HepG2 (cell line): ENCODE results near the gene MSI2. TPM values are rescaled to one million over a fixed set of nuclear protein-coding genes. Genes with fewer than 3 reads are reported as not detected.

Experiments
- AGO1 ChIP-seq: fragments of 200-400 bp; formaldehyde crosslinking; IDR thresholded peaks from 2 replicates; pipeline ENCODE4 v1.6.1; 2017; ENCODE audit warnings: mild to moderate bottlenecking, low read depth, low read length, moderate library complexity; ENCODE audit not compliant: poor library complexity, severe bottlenecking
- HNRNPLL ChIP-seq: fragments of 200-400 bp; formaldehyde crosslinking; IDR thresholded peaks from 2 replicates; pipeline ENCODE4 v1.6.1; 2017; ENCODE audit warnings: mild to moderate bottlenecking, low read depth, low read length; ENCODE audit not compliant: poor library complexity, severe bottlenecking
- MAFG ChIP-seq: sonication (generic); formaldehyde crosslinking; IDR thresholded peaks from 2 replicates; pipeline ENCODE4 v1.5.1; 2020; ENCODE audit warnings: mild to moderate bottlenecking, missing genetic modification reagents
- NFYC ChIP-seq: IDR thresholded peaks from 2 replicates; pipeline ENCODE4 v1.6.1; 2016; ENCODE audit warnings: missing genetic modification reagents, missing compliant biosample characterization
- POLR2AphosphoS2 ChIP-seq: IDR thresholded peaks from 2 replicates; pipeline ENCODE4 v1.6.1; 2011; ENCODE audit warnings: low read depth, low read length, improper control_type of control experiment
- XBP1 ChIP-seq: sonication (generic); formaldehyde crosslinking; IDR thresholded peaks from 2 replicates; pipeline ENCODE4 v1.5.0; 2020; ENCODE audit warnings: missing genetic modification reagents
- YEATS4 ChIP-seq: sonication (generic); formaldehyde crosslinking; IDR thresholded peaks from 2 replicates; pipeline ENCODE4 v1.4.0; 2020; ENCODE audit warnings: missing genetic modification reagents, borderline replicate concordance
- ZKSCAN5 ChIP-seq: sonication (generic); formaldehyde crosslinking; IDR thresholded peaks from 2 replicates; pipeline ENCODE4 v1.5.1; 2020; ENCODE audit warnings: mild to moderate bottlenecking, missing genetic modification reagents
- ZNF746 ChIP-seq: sonication (generic); formaldehyde crosslinking; IDR thresholded peaks from 2 replicates; pipeline ENCODE4 v1.8.0; 2022; ENCODE audit warnings: mild to moderate bottlenecking, missing genetic modification reagents
- polyA plus RNA-seq, 8 experiments: library from polyadenylated mRNA; depleted of rRNA in 3 of 8; stranded (reverse) in 7 of 8; unstranded in 1 of 8; fragments of >200 nt; fragmentation: Illumina TruSeq in 4 of 8; extraction: Trizol in 4 of 8; gene quantifications; 2 replicates each; pipeline versions ENCODE4 v1.2.1 to v1.2.3, GENCODE V29; 2011 to 2016; ENCODE audit warnings: low read depth in 4 of 8, missing spikeins in 1 of 8, mixed read lengths in 1 of 8; ENCODE audit not compliant: insufficient read depth in 1 of 8
- total RNA-seq, 5 experiments: library from RNA; depleted of rRNA; stranded (reverse); fragments of >200 nt; fragmentation: Illumina TruSeq; extraction: Trizol; gene quantifications; 2 replicates each; pipeline ENCODE4 v1.2.3, GENCODE V29; 2016; ENCODE audit warnings: low read depth in 1 of 5
- TF ChIP-seq, protein P1 (sequence below): sonication (generic); formaldehyde crosslinking; IDR thresholded peaks from 2 replicates; pipeline ENCODE4 v1.4.0; 2020; ENCODE audit warnings: missing genetic modification reagents, borderline replicate concordance
- TF ChIP-seq, protein P2 (sequence below), 2 experiments: fragments of 450-650 bp in 1 of 2; sonication (generic) in 1 of 2; formaldehyde crosslinking; IDR thresholded peaks; 2 replicates each; pipeline versions ENCODE4 v1.5.0 to v1.8.0; 2020 to 2022; ENCODE audit warnings: mild to moderate bottlenecking in 1 of 2, missing genetic modification reagents in 1 of 2
- TF ChIP-seq, protein P3 (sequence below): sonication (generic); formaldehyde crosslinking; IDR thresholded peaks from one replicate; pipeline ENCODE4 v1.5.1; 2020; ENCODE audit warnings: mild to moderate bottlenecking, missing genetic modification reagents; ENCODE audit errors: not compliant biosample characterization
- TF ChIP-seq, protein P4 (sequence below): IDR thresholded peaks from 2 replicates; pipeline ENCODE4 v1.6.1; 2016; ENCODE audit warnings: low read depth

The MSI2 gene
- total and polyA plus RNA-seq, 2 of the 13 experiments (the other 11 are each of a cell fraction or from before 2014, with no cell fraction given), result 77.5 to 78.4 TPM

DNA sequence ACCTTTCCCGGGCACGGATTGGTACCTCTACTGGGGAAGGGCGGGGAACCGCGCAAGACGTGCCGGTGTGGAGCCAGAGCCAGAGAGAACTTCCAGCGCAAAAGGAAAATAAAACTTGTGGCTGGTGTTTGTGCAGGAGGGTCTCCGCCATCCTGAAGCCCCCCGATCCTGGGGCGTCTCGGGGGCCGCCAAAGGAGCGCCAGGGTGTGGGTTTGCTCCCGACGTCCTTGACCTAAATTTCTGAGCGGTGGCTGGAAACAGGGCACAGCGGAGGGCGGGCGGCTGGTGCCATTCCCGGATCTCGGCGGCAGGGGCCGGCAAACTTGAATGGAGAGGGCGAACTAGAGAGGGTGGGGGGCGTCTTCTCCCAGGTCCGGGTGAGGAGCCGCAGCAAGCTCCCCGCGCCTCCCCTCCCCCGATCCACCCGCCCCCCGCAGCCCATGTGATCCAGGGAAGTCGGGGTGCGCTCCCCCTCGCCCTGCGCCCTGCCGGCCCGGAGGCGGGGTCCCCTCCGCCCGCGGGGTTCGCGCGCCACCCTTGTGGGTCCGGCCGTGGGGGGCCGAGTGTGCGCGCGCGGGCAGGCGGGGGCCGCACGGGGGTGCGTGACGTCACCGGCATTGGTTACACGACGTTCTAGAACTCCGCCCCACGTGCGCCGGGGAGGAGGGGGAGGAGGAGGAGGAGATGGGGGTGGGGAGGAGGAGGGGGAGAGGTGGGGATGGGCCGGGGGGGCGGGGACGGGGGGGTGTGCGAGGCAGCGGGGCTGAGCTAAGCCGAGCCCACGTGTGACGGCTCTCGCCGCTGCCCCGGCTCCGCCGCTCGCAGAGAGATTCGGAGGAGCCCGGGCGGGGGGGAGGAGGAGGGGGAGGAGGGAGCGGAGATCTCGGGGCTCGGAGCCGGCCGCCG lies at the start of gene MSI2 (continued):
- TF ChIP-seq, protein P1, sequence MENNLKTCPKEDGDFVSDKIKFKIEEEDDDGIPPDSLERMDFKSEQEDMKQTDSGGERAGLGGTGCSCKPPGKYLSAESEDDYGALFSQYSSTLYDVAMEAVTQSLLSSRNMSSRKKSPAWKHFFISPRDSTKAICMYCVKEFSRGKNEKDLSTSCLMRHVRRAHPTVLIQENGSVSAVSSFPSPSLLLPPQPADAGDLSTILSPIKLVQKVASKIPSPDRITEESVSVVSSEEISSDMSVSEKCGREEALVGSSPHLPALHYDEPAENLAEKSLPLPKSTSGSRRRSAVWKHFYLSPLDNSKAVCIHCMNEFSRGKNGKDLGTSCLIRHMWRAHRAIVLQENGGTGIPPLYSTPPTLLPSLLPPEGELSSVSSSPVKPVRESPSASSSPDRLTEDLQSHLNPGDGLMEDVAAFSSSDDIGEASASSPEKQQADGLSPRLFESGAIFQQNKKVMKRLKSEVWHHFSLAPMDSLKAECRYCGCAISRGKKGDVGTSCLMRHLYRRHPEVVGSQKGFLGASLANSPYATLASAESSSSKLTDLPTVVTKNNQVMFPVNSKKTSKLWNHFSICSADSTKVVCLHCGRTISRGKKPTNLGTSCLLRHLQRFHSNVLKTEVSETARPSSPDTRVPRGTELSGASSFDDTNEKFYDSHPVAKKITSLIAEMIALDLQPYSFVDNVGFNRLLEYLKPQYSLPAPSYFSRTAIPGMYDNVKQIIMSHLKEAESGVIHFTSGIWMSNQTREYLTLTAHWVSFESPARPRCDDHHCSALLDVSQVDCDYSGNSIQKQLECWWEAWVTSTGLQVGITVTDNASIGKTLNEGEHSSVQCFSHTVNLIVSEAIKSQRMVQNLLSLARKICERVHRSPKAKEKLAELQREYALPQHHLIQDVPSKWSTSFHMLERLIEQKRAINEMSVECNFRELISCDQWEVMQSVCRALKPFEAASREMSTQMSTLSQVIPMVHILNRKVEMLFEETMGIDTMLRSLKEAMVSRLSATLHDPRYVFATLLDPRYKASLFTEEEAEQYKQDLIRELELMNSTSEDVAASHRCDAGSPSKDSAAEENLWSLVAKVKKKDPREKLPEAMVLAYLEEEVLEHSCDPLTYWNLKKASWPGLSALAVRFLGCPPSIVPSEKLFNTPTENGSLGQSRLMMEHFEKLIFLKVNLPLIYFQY, result no peak
- TF ChIP-seq, protein P2, sequence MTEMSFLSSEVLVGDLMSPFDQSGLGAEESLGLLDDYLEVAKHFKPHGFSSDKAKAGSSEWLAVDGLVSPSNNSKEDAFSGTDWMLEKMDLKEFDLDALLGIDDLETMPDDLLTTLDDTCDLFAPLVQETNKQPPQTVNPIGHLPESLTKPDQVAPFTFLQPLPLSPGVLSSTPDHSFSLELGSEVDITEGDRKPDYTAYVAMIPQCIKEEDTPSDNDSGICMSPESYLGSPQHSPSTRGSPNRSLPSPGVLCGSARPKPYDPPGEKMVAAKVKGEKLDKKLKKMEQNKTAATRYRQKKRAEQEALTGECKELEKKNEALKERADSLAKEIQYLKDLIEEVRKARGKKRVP (CRISPR knock-in tag; IDR thresholded peaks at IDR 0.05), result no peak
- TF ChIP-seq HNRNPLL (peak; percentile 37), NFYC (CRISPR knock-in tag) (no peak), POLR2AphosphoS2 (no peak), AGO1 (no peak), MAFG (CRISPR knock-in tag) (no peak), XBP1 (CRISPR knock-in tag) (no peak; the same call in 1 of the 2 replicates), YEATS4 (CRISPR knock-in tag) (peak; percentile 69), ZNF746 (peak; percentile 76), ZKSCAN5 (CRISPR knock-in tag) (no peak)
- TF ChIP-seq, protein P3, sequence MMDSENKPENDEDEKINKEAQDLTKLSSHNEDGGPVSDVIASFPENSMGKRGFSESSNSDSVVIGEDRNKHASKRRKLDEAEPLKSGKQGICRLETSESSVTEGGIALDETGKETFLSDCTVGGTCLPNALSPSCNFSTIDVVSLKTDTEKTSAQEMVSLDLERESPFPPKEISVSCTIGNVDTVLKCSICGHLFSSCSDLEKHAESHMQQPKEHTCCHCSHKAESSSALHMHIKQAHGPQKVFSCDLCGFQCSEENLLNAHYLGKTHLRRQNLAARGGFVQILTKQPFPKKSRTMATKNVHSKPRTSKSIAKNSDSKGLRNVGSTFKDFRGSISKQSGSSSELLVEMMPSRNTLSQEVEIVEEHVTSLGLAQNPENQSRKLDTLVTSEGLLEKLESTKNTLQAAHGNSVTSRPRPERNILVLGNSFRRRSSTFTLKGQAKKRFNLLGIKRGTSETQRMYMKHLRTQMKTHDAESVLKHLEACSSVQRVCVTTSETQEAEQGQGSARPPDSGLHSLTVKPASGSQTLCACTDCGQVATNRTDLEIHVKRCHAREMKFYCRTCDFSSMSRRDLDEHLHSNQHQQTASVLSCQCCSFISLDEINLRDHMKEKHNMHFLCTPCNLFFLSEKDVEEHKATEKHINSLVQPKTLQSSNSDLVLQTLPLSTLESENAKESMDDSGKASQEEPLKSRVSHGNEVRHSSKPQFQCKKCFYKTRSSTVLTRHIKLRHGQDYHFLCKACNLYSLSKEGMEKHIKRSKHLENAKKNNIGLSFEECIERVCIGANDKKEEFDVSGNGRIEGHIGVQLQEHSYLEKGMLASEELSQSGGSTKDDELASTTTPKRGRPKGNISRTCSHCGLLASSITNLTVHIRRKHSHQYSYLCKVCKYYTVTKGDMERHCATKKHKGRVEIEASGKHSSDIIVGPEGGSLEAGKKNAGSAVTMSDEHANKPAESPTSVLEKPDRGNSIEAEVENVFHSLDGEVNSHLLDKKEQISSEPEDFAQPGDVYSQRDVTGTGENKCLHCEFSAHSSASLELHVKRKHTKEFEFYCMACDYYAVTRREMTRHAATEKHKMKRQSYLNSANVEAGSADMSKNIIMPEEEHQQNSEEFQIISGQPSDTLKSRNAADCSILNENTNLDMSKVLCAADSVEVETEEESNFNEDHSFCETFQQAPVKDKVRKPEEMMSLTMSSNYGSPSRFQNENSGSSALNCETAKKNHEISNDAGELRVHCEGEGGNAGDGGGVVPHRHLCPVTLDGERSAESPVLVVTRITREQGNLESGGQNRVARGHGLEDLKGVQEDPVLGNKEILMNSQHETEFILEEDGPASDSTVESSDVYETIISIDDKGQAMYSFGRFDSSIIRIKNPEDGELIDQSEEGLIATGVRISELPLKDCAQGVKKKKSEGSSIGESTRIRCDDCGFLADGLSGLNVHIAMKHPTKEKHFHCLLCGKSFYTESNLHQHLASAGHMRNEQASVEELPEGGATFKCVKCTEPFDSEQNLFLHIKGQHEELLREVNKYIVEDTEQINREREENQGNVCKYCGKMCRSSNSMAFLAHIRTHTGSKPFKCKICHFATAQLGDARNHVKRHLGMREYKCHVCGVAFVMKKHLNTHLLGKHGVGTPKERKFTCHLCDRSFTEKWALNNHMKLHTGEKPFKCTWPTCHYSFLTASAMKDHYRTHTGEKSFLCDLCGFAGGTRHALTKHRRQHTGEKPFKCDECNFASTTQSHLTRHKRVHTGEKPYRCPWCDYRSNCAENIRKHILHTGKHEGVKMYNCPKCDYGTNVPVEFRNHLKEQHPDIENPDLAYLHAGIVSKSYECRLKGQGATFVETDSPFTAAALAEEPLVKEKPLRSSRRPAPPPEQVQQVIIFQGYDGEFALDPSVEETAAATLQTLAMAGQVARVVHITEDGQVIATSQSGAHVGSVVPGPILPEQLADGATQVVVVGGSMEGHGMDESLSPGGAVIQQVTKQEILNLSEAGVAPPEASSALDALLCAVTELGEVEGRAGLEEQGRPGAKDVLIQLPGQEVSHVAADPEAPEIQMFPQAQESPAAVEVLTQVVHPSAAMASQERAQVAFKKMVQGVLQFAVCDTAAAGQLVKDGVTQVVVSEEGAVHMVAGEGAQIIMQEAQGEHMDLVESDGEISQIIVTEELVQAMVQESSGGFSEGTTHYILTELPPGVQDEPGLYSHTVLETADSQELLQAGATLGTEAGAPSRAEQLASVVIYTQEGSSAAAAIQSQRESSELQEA, result peak; percentile 61
- TF ChIP-seq, protein P4, sequence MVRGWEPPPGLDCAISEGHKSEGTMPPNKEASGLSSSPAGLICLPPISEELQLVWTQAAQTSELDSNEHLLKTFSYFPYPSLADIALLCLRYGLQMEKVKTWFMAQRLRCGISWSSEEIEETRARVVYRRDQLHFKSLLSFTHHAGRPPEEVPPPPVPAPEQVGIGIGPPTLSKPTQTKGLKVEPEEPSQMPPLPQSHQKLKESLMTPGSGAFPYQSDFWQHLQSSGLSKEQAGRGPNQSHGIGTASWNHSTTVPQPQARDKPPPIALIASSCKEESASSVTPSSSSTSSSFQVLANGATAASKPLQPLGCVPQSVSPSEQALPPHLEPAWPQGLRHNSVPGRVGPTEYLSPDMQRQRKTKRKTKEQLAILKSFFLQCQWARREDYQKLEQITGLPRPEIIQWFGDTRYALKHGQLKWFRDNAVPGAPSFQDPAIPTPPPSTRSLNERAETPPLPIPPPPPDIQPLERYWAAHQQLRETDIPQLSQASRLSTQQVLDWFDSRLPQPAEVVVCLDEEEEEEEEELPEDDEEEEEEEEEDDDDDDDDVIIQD (CRISPR knock-in tag), result no peak
